ENCODE data around the gene CNTFR.

CNTFR gene

DNA sequence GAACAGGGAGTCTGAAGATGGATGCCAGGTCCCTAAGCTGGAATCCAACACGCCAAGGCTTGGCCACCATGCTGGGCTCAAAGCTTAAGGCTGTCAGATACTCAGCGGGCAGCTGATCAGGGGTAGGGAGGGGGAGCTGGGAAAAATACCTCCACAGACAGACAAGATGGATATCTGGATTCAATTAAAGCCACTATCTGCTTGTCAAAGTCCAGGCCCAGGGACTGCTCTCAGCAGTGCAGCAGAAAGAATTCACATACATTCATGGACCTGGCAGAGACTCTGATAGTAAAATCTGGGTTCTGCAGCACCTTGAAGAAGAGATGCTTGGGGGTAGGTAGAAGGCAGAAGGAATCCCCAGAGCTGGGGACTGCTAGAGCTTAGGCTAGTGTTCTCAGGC, 25.6 kb upstream of the CNTFR start:
- H3K4me3 ChIP-seq (replicated peaks; ENCODE audit: insufficient read depth, low read length), result no peak overlapping the region
- TF ChIP-seq GABPA (IDR thresholded peaks at IDR 0.05; ENCODE audit: low read depth), result no peak
- TF ChIP-seq, protein P1, sequence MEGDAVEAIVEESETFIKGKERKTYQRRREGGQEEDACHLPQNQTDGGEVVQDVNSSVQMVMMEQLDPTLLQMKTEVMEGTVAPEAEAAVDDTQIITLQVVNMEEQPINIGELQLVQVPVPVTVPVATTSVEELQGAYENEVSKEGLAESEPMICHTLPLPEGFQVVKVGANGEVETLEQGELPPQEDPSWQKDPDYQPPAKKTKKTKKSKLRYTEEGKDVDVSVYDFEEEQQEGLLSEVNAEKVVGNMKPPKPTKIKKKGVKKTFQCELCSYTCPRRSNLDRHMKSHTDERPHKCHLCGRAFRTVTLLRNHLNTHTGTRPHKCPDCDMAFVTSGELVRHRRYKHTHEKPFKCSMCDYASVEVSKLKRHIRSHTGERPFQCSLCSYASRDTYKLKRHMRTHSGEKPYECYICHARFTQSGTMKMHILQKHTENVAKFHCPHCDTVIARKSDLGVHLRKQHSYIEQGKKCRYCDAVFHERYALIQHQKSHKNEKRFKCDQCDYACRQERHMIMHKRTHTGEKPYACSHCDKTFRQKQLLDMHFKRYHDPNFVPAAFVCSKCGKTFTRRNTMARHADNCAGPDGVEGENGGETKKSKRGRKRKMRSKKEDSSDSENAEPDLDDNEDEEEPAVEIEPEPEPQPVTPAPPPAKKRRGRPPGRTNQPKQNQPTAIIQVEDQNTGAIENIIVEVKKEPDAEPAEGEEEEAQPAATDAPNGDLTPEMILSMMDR (IDR thresholded peaks at IDR 0.05; ENCODE audit: insufficient read depth, low read length), result no peak
- TF ChIP-seq POLR2AphosphoS5 (IDR thresholded peaks at IDR 0.05; ENCODE audit: low read depth), result no peak
- no peak for TF ChIP-seq SPI1 (IDR thresholded peaks at IDR 0.05; ENCODE audit: borderline replicate concordance, low read depth)
- TF ChIP-seq REST (IDR thresholded peaks at IDR 0.05; ENCODE audit: insufficient replicate concordance, low read depth), result no peak
- no peak overlapping the region for H3K27ac ChIP-seq (replicated peaks)
- DNase-seq (ENCODE audit: low read depth in 1 of 2, low spot score in 1 of 2), result no peak
- no peaks in the 10 kb centered on the region for H3K27me3 ChIP-seq (ENCODE audit: insufficient read depth, poor library complexity, severe bottlenecking)

DNA sequence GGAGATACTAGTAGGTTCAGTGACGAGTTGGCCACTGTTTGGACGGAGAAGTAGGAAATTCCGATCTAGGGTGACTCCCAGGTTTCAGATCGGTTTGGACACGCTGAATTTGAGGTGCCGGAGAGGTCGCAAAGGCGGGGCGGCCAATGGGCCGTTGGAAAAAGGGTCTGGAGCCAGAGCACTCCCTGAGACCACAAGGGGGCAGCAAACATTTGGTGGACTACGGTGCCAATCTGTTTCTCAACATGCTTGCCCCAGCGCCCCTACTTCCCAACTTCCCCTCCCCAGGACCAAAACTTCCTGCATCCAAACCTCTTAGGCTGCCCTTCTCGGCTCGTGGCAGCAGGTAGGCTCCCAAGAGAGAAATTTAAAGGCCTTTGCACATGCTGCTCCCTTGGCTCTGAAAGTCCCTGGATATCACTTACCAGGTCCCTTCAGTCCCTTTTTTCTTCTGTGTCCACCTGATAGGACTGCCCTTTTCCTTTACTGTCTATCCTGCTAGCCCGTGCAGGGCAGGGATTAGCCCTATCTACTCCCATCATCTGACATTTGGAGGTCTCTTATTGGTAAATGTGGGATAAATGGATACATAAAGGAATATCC, 23.4 kb upstream of the CNTFR start:
- H3K4me3 ChIP-seq (replicated peaks; ENCODE audit: insufficient read depth, low read length), result peak overlapping the region; percentile 62
- H3K27ac ChIP-seq (replicated peaks), result no peak overlapping the region
- TF ChIP-seq, protein P1 (IDR thresholded peaks at IDR 0.05; ENCODE audit: insufficient read depth, low read length), result peak; percentile 55
- TF ChIP-seq POLR2AphosphoS5 (IDR thresholded peaks at IDR 0.05; ENCODE audit: low read depth), result no peak
- peak; percentile 12; the same call in 1 of the 2 replicates for TF ChIP-seq SPI1 (IDR thresholded peaks at IDR 0.05; ENCODE audit: borderline replicate concordance, low read depth)
- TF ChIP-seq REST (IDR thresholded peaks at IDR 0.05; ENCODE audit: insufficient replicate concordance, low read depth), result no peak
- no peak for TF ChIP-seq GABPA (IDR thresholded peaks at IDR 0.05; ENCODE audit: low read depth)
- no peaks in the 10 kb centered on the region for H3K27me3 ChIP-seq (ENCODE audit: insufficient read depth, poor library complexity, severe bottlenecking)
- DNase-seq (ENCODE audit: low read depth in 1 of 2, low spot score in 1 of 2), result peak; percentile 56 to 79

DNA sequence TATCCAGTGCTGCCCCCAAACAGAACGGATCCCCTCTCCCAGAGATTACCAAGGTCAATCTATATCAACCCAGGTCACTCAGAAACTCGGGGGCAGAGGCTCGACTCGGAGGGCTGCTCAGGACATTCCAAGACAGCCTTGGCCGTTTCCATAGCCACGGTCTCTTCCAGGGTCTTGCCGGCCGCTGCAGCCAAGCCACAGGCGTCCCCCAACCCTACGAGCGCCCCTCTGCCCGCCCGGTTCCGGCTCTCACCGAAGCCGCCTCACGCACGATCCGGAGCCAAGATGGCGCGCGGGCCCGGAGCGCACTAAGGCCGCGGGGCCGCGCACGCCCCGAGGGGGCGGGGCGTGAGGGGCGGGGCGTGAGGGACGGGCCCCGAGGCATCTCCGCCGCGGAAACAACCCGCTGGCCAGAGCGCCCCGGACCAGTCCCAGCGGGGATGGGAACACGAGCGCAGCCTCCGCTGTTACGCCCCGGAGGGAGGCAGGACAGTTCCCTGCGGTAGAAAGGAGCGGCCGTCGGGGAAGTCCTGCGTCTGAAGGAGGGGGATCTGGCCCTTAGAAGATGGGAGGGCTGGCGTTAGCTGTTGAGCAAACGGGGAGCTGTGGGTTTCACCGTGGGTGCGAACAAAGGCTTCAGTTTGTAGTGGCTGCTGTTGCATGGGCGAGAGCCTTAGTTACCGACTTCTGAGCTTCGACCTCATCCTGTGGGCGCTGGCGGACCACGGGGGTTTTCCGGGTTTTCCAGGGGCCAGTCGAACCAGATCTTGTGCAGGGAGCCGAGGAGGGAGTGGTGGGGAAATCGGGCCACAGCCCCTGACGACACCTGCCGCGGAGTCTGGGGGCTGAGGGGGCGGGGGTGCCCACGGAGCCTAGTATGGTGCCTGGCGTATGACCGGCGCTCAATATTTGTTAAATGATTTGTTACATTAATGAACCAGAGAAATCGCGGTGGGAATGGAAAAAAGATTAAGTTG, 22.6 kb upstream of the CNTFR start, which contains the start of gene RPP25L:
Gene RPP25L, minus strand, starts transcription at position 287 of the 977 bp plus-strand sequence. CDS start 801 bp downstream, outside the sequence.
- Histone ChIP-seq H3K27me3 (ENCODE audit: insufficient read depth, poor library complexity, severe bottlenecking) (no peaks in the 10 kb centered on the region), H3K27ac (replicated peaks) (peak within 1 kb of the TSS; percentile 82), H3K4me3 (replicated peaks; ENCODE audit: insufficient read depth, low read length) (peak within 1 kb of the TSS; percentile 62)
- DNase-seq (ENCODE audit: low read depth in 1 of 2, low spot score in 1 of 2), result peak; percentile 73 to 74
- TF ChIP-seq POLR2AphosphoS5 (IDR thresholded peaks at IDR 0.05; ENCODE audit: low read depth) (peak; percentile 85), SPI1 (IDR thresholded peaks at IDR 0.05; ENCODE audit: borderline replicate concordance, low read depth) (no peak), REST (IDR thresholded peaks at IDR 0.05; ENCODE audit: insufficient replicate concordance, low read depth) (no peak)
